HG03025 (cell line): ENCODE data around the gene BMP15.

Experiments used
- ATAC-seq: cut with Tn5 transposase; IDR thresholded peaks from one replicate; pipeline ENCODE4 v1.9.1; 2021; ENCODE audit warnings: mild to moderate bottlenecking, moderate library complexity; ENCODE audit not compliant: unreplicated experiment, low FRiP score

Gene BMP15

GRCh38 chrX:50910685-50911176, at the start of gene BMP15:
BMP15 (plus strand) TSS chrX:50910735; CDS start chrX:50910784, 49 bp downstream.
- no peak for ATAC-seq

- no peak for ATAC-seq
These were observed 47.1 kb upstream of the BMP15 start for GRCh38 chrX:50863471-50863870.

GRCh38 chrX:50865311-50865710, 45.2 kb upstream of the BMP15 start:
- no peak for ATAC-seq

- ATAC-seq = no peak
These were observed 38.5 kb upstream of the BMP15 start for GRCh38 chrX:50871922-50872453.

GRCh38 chrX:50874876-50875275, 35.7 kb upstream of the BMP15 start:
- ATAC-seq = no peak

GRCh38 chrX:50876551-50876950, 34.0 kb upstream of the BMP15 start:
- ATAC-seq = no peak

GRCh38 chrX:50877310-50877709, 33.2 kb upstream of the BMP15 start:
- no peak for ATAC-seq

- no peak for ATAC-seq
These were observed 29.5 kb upstream of the BMP15 start for GRCh38 chrX:50881028-50881427.

- ATAC-seq = no peak
These were observed 21.7 kb upstream of the BMP15 start for GRCh38 chrX:50888884-50889283.

GRCh38 chrX:50889582-50889981, 21.0 kb upstream of the BMP15 start:
- ATAC-seq = no peak

GRCh38 chrX:50893047-50893446, 17.5 kb upstream of the BMP15 start:
- ATAC-seq = no peak

GRCh38 chrX:50893466-50893865, 17.1 kb upstream of the BMP15 start:
- ATAC-seq = no peak

- no peak for ATAC-seq
These were observed 5.2 kb upstream of the BMP15 start for GRCh38 chrX:50905334-50905733.

GRCh38 chrX:50913520-50913919, 3.0 kb downstream of the BMP15 start:
- no peak for ATAC-seq

- no peak for ATAC-seq
These were observed 9.6 kb downstream of the BMP15 start for GRCh38 chrX:50920132-50920531.

- no peak for ATAC-seq
These were observed 16.6 kb downstream of the BMP15 start for GRCh38 chrX:50927127-50927526.

- ATAC-seq = no peak
These were observed 31.1 kb downstream of the BMP15 start for GRCh38 chrX:50941638-50942037.

- ATAC-seq = no peak
These were observed 31.9 kb downstream of the BMP15 start for GRCh38 chrX:50942471-50942870.

- ATAC-seq = no peak
These were observed 41.9 kb downstream of the BMP15 start for GRCh38 chrX:50952406-50952805.

- ATAC-seq = no peak
These were observed 43.3 kb downstream of the BMP15 start for GRCh38 chrX:50953832-50954231.

- ATAC-seq = no peak
These were observed 51.6 kb downstream of the BMP15 start for GRCh38 chrX:50962156-50962555.

- no peak for ATAC-seq
These were observed 53.3 kb downstream of the BMP15 start for GRCh38 chrX:50963842-50964241.
